Sigmoid colon (tissue), 7 donors: ENCODE data around the gene SPINK4. TPM values are rescaled to one million over a fixed set of nuclear protein-coding genes. Genes with fewer than 3 reads are reported as not detected.

ENCODE experiments used
- DNase-seq: peaks from one replicate; pipeline ENCODE4 v3.0.0-alpha.2; 2019
- H3K27ac ChIP-seq, 4 donors: fragments of 200-600 bp; sonication (generic); one replicate each; pipeline ENCODE4 v1.5.1; 2016 to 2019; ENCODE audit warnings: mild to moderate bottlenecking in 1 of 4
- H3K27me3 ChIP-seq, 3 donors: fragments of 200-600 bp; sonication (generic); one replicate each; pipeline ENCODE4 v1.5.1; 2019; ENCODE audit warnings: mild to moderate bottlenecking in 1 of 3
- H3K36me3 ChIP-seq, 4 donors: fragments of 200-600 bp; sonication (generic); one replicate each; pipeline ENCODE4 v1.5.1; 2016 to 2019
- H3K4me1 ChIP-seq, 4 donors: fragments of 200-600 bp; sonication (generic); one replicate each; pipeline ENCODE4 v1.5.1; 2017 to 2019
- H3K4me3 ChIP-seq, 4 donors: fragments of 200-600 bp; sonication (generic); one replicate each; pipeline ENCODE4 v1.5.1; 2017 to 2019; ENCODE audit warnings: mild to moderate bottlenecking in 2 of 4, moderate library complexity in 1 of 4
- H3K9me3 ChIP-seq, 4 donors: fragments of 200-600 bp in 3 of 4; sonication (generic) in 3 of 4; one replicate each; pipeline versions ENCODE4 v1.5.1 to v1.6.1; 2013 to 2019
- EP300 ChIP-seq, 4 donors: sonication (generic); formaldehyde crosslinking; IDR thresholded peaks; one replicate each; pipeline ENCODE4 v1.6.1; 2017; ENCODE audit warnings: antibody characterized with exemption in 4 of 4
- POLR2A ChIP-seq, 2 donors: fragments of 450-650 bp; IDR thresholded peaks; one replicate each; pipeline ENCODE4 v1.6.1; 2016; ENCODE audit warnings: antibody characterized with exemption in 2 of 2, mild to moderate bottlenecking in 2 of 2, moderate library complexity in 2 of 2
- POLR2AphosphoS5 ChIP-seq, 4 donors: sonication (generic); formaldehyde crosslinking; IDR thresholded peaks; one replicate each; pipeline ENCODE4 v1.6.1; 2017; ENCODE audit warnings: antibody characterized with exemption in 4 of 4
- WGBS, 2 donors: extraction: QIAGEN DNeasy Blood & Tissue Kit; methylation state at CpG; one replicate each; pipeline ENCODE4 v1.1.7; 2013; 5-methylcytosine and 5-hydroxymethylcytosine counted together
- intact Hi-C: fragments of 100-400 bp; cut with DNase I; formaldehyde crosslinking; loops from one replicate; pipeline ENCODE4 v1.15.1; 2023
- polyA plus RNA-seq, 3 donors: library from polyadenylated mRNA; stranded (reverse); fragments of 200-250 nt; gene quantifications; one replicate each; pipeline ENCODE4 v1.2.3, GENCODE V29; 2013
- total RNA-seq, 4 donors: library from RNA; depleted of rRNA; stranded (reverse); fragments of >200 nt; gene quantifications; one replicate each; pipeline ENCODE4 v1.1.0, GENCODE V29; 2016
- TF ChIP-seq, protein P1 (sequence below), 4 experiments: fragments of 450-650 bp in 3 of 4; fragments of 200-600 bp in 1 of 4; IDR thresholded peaks; one replicate each; pipeline ENCODE4 v1.5.1; 2016 to 2019; ENCODE audit warnings: antibody characterized with exemption in 4 of 4, mild to moderate bottlenecking in 3 of 4, moderate library complexity in 2 of 4
- donor health status: healthy with polysubstance abuse.
- donor health status: Bipolar disorder and iron deficiency.
- donor health status: healthy.

Gene SPINK4
- total and polyA plus RNA-seq, 7 donors, result 26.4 to 1,105 (median 121) TPM; not detected in 4

DNA sequence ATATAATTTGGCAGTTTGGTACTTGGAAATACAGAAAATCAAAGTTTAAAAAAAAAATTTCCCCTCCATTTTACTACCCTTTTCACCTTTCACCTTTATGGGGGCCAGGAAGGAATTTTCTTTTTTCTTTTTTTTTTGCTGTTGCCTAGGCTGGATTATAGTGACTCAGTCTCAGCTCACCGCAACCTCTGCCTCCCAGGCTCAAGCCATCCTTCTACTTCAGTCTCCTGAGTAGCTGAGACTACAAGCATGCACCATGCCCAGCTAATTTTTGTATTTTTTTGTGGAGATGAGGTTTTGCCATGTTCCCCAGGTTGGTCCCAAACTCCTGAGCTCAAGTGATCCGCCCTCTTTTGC, 34.0 kb downstream of the SPINK4 start:
- 67 to 97% methylated on average over 2 of the region's 2 CpGs for WGBS, 2 donors
- TF ChIP-seq POLR2A (IDR thresholded peaks at IDR 0.05), result no peak
- no peak for TF ChIP-seq EP300 (IDR thresholded peaks at IDR 0.05)

DNA sequence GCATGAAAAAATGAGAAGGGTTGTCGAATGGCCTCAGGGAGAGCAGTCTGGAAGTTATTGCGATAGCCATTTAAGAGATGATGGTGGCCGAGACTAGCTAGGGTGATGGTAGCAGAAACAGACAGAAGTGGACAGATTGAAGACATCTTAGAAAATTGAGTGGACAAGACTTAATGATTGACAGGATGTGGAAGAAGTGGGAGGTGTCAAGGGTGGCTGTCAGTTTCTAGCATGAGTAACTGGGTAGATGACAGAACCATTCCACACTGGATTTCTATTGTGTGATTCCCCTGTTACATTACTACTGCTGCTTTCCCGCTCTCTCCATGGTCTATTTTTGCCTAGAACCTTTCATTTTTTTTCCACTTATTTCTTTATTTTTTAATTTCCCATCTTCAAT, 37.5 kb downstream of the SPINK4 start:
- 96 to 98% methylated on average over 4 of the region's 4 CpGs for WGBS, 2 donors
- no peak for TF ChIP-seq POLR2AphosphoS5 (IDR thresholded peaks at IDR 0.05)
- TF ChIP-seq, protein P1, sequence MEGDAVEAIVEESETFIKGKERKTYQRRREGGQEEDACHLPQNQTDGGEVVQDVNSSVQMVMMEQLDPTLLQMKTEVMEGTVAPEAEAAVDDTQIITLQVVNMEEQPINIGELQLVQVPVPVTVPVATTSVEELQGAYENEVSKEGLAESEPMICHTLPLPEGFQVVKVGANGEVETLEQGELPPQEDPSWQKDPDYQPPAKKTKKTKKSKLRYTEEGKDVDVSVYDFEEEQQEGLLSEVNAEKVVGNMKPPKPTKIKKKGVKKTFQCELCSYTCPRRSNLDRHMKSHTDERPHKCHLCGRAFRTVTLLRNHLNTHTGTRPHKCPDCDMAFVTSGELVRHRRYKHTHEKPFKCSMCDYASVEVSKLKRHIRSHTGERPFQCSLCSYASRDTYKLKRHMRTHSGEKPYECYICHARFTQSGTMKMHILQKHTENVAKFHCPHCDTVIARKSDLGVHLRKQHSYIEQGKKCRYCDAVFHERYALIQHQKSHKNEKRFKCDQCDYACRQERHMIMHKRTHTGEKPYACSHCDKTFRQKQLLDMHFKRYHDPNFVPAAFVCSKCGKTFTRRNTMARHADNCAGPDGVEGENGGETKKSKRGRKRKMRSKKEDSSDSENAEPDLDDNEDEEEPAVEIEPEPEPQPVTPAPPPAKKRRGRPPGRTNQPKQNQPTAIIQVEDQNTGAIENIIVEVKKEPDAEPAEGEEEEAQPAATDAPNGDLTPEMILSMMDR (IDR thresholded peaks at IDR 0.05), result no peak
- no peak for TF ChIP-seq EP300 (IDR thresholded peaks at IDR 0.05)
- TF ChIP-seq POLR2A (IDR thresholded peaks at IDR 0.05), result no peak
- intact Hi-C loops, result no loop called here
- no peak for DNase-seq
- peaks cover 25 to 98% (median 52%) of the 10 kb centered on the region in 4 donors for H3K36me3 ChIP-seq
- no peak overlapping the region for H3K27ac ChIP-seq
- no peaks in the 10 kb centered on the region for H3K4me1 ChIP-seq
- H3K9me3 ChIP-seq, result no peaks in the 10 kb centered on the region
- no peaks in the 10 kb centered on the region for H3K27me3 ChIP-seq
- H3K4me3 ChIP-seq, result no peak overlapping the region

More for the DNA sequence above, 34.0 kb downstream of the SPINK4 start:
- H3K27me3 ChIP-seq, result no peaks in the 10 kb centered on the region
- peaks cover 23 to 99% (median 48%) of the 10 kb centered on the region in 4 donors for H3K36me3 ChIP-seq
- H3K4me1 ChIP-seq, result no peaks in the 10 kb centered on the region
- no peak for DNase-seq
- H3K4me3 ChIP-seq, result no peak overlapping the region
- no peaks in the 10 kb centered on the region for H3K9me3 ChIP-seq
- intact Hi-C loops, result no loop called here
- no peak overlapping the region for H3K27ac ChIP-seq

DNA sequence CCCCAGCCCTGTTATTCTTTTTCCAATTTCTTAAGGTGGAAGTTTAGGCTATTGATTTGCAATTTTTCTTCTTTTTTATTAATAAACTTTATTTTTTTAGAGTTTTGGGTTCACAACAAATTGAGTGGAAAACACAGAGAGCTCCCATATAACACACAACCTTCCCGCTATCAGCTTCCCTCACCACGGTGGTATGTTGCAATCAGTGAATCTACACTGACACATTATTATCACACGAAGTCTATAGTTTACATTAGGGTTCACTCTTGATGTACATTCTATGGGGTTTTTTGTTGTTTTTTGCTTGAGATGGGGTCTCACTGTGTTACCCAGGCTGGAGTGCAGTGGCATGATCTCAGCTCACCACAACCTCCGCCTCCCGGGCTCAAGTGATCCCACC, 45.5 kb downstream of the SPINK4 start:
- Histone ChIP-seq H3K9me3 (no peaks in the 10 kb centered on the region), H3K4me3 (no peak overlapping the region), H3K4me1 (peaks cover 0 to 15% (median 11%) of the 10 kb centered on the region in 4 donors), H3K36me3 (peaks cover 0 to 33% (median 7%) of the 10 kb centered on the region in 4 donors), H3K27ac (no peak overlapping the region), H3K27me3 (no peaks in the 10 kb centered on the region)
- intact Hi-C loops, result loop anchor here (5.0 kb wide), 1 partner anchor 182 kb away; no protein-coding TSS in a partner anchor
- 86% methylated on average over 5 of the region's 5 CpGs for WGBS, 2 donors
- TF ChIP-seq, protein P1 (IDR thresholded peaks at IDR 0.05), result no peak
- no peak for TF ChIP-seq EP300 (IDR thresholded peaks at IDR 0.05)
- no peak for TF ChIP-seq POLR2AphosphoS5 (IDR thresholded peaks at IDR 0.05)
- no peak for TF ChIP-seq POLR2A (IDR thresholded peaks at IDR 0.05)
- DNase-seq, result no peak

DNA sequence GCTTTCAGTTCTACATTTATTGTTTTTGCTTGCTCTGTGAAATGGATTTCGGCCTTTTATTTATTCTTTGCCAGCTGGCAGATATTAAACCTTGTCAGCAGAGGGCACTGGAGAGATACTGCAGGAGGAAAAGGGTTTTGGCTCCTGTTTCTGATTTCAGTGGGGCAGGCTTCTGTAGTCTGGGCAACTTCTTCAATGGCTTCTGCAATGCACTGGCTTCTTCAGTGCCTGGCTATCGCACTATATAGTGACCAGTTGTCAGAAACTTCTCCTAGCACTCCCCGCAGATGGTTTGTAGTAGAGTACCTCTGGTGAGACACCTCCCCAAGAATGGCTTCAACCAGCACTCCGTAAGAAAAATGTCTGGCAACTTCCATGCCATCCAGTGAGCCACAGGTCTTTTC, 47.1 kb downstream of the SPINK4 start:
- Histone ChIP-seq H3K4me1 (peaks cover 0 to 28% (median 23%) of the 10 kb centered on the region in 4 donors), H3K36me3 (peaks cover 0 to 18% (median 2%) of the 10 kb centered on the region in 4 donors), H3K27me3 (no peaks in the 10 kb centered on the region), H3K4me3 (no peak overlapping the region), H3K27ac (peak overlapping the region; percentile 51 to 97 (median 58)), H3K9me3 (no peaks in the 10 kb centered on the region)
- intact Hi-C loops, result loop anchor here (5.0 kb wide), 1 partner anchor 180 kb away; no protein-coding TSS in a partner anchor
- 33 to 54% methylated on average over 4 of the region's 4 CpGs for WGBS, 2 donors
- TF ChIP-seq POLR2A (IDR thresholded peaks at IDR 0.05) (no peak), EP300 (IDR thresholded peaks at IDR 0.05) (no peak), POLR2AphosphoS5 (IDR thresholded peaks at IDR 0.05) (peak in 2 of 4 donors; percentile 55 to 58)
- TF ChIP-seq, protein P1 (IDR thresholded peaks at IDR 0.05), result peak in 3 of 4 experiments; percentile 45 to 68 (median 68)
- no peak for DNase-seq

DNA sequence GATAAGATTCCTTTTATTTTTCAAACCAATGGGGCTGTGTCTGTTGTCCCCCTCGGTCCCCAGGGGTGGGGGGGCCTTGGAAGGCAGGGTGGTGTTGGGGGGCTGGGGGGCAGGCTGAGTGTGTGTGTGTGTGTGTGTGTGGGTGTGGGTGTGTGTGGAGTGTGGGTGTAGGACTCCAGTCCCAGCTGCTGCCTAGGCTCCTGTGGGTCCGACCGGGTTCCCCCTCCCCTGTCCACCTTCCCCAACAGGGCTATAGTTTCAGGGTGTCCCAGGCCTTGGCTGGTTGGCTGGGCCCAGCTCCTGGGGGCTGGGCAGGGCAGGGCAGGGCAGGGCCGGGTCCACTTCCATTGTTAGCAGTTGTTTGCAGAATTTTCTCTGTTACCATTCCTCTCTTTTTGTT, 48.3 kb downstream of the SPINK4 start:
- no peak overlapping the region for H3K4me3 ChIP-seq
- no peaks in the 10 kb centered on the region for H3K9me3 ChIP-seq
- H3K36me3 ChIP-seq, result peaks cover 0 to 13% (median 0%) of the 10 kb centered on the region in 4 donors
- intact Hi-C loops, result loop anchor here (5.0 kb wide), 1 partner anchor 179 kb away; no protein-coding TSS in a partner anchor
- no peaks in the 10 kb centered on the region for H3K27me3 ChIP-seq
- H3K27ac ChIP-seq, result peak overlapping the region; percentile 95 to 99 (median 96)
- H3K4me1 ChIP-seq, result peaks cover 0 to 40% (median 31%) of the 10 kb centered on the region in 4 donors
- WGBS, 2 donors, result 66 to 74% methylated on average over 4 of the region's 4 CpGs
- TF ChIP-seq EP300 (IDR thresholded peaks at IDR 0.05) (no peak), POLR2A (IDR thresholded peaks at IDR 0.05) (no peak), POLR2AphosphoS5 (IDR thresholded peaks at IDR 0.05) (no peak)
- TF ChIP-seq, protein P1 (IDR thresholded peaks at IDR 0.05), result no peak
- DNase-seq, result no peak
